ENCODE results near the gene YPEL2.

GRCh38 chr17:59361386-59361785, 29.9 kb downstream of the YPEL2 start:
- TF ChIP-seq CTCF (conservative IDR thresholded peaks at IDR 0.05; ENCODE audit: low read length) (no peak), EZH2phosphoT487 (IDR thresholded peaks at IDR 0.05; ENCODE audit: borderline replicate concordance) (no peak)
